GM19452 (cell line): ENCODE data around the gene C11orf52.
A peak's percentile ranks its signal among the peaks of the same experiment; 100 is the strongest.
"Not testable (repeated sequence)": the region's sequence is repeated elsewhere in the genome, so short reads cannot be mapped to it uniquely, and the experiment has no call there.

Experiments
- ATAC-seq: cut with Tn5 transposase; IDR thresholded peaks from one replicate; pipeline ENCODE4 v1.9.1; 2021; ENCODE audit not compliant: unreplicated experiment

Gene C11orf52

GRCh38 chr11:111912535-111912934 is 6.2 kb upstream of the C11orf52 start, which contains the start of gene HSPB2:
HSPB2 (plus strand) TSS chr11:111912734; CDS start chr11:111912830, 96 bp downstream.
- ATAC-seq, result no peak

- no peak for ATAC-seq
Measured at GRCh38 chr11:111913031-111913861, 5.5 kb upstream of the C11orf52 start.

GRCh38 chr11:111913997-111914396 is 4.7 kb upstream of the C11orf52 start:
- no peak for ATAC-seq

- no peak for ATAC-seq
Measured at GRCh38 chr11:111916768-111917167, 1.9 kb upstream of the C11orf52 start.

- no peak for ATAC-seq
Measured at GRCh38 chr11:111917312-111917711, 1.4 kb upstream of the C11orf52 start.

- ATAC-seq, result no peak
Measured at GRCh38 chr11:111917788-111918187, 925 bp upstream of the C11orf52 start.

GRCh38 chr11:111920908-111921307 is 2.2 kb downstream of the C11orf52 start:
- no peak for ATAC-seq

- ATAC-seq, result no peak
Measured at GRCh38 chr11:111921541-111922230, 3.0 kb downstream of the C11orf52 start.

- ATAC-seq, result no peak
Measured at GRCh38 chr11:111922803-111923202, 4.1 kb downstream of the C11orf52 start.

- no peak for ATAC-seq
Measured at GRCh38 chr11:111923351-111923788, 4.7 kb downstream of the C11orf52 start.

GRCh38 chr11:111923951-111924350 is 5.2 kb downstream of the C11orf52 start:
- no peak for ATAC-seq

GRCh38 chr11:111925953-111926352 is 7.2 kb downstream of the C11orf52 start:
- no peak for ATAC-seq

- peak; percentile 90 for ATAC-seq
Measured at GRCh38 chr11:111926505-111927391, 8.0 kb downstream of the C11orf52 start.

- no peak for ATAC-seq
Measured at GRCh38 chr11:111930472-111930871, 11.8 kb downstream of the C11orf52 start.

- no peak for ATAC-seq
Measured at GRCh38 chr11:111932611-111932950, 13.9 kb downstream of the C11orf52 start.

GRCh38 chr11:111933176-111933575 is 14.5 kb downstream of the C11orf52 start:
- not testable (repeated sequence) for ATAC-seq

GRCh38 chr11:111933872-111934271 is 15.2 kb downstream of the C11orf52 start:
- ATAC-seq, result no peak

GRCh38 chr11:111934306-111934705 is 15.6 kb downstream of the C11orf52 start:
- ATAC-seq, result no peak

- ATAC-seq, result no peak
Measured at GRCh38 chr11:111935317-111936039, 16.8 kb downstream of the C11orf52 start.

GRCh38 chr11:111936040-111936540 is 17.4 kb downstream of the C11orf52 start:
- ATAC-seq, result no peak

- ATAC-seq, result no peak
Measured at GRCh38 chr11:111937461-111937769, 18.7 kb downstream of the C11orf52 start.
